Gastrocnemius medialis (tissue), 4 donors: ENCODE measurements around the gene ALDH4A1.

Source experiments
- POLR2A ChIP-seq, 2 donors: fragments of 450-650 bp; IDR thresholded peaks; one replicate each; pipeline ENCODE4 v1.6.1; 2017; ENCODE audit warnings: antibody characterized with exemption in 2 of 2, mild to moderate bottlenecking in 2 of 2, moderate library complexity in 2 of 2
- TF ChIP-seq, protein P1 (sequence below), 5 experiments: fragments of 450-650 bp in 3 of 5; fragments of 200-600 bp in 2 of 5; sonication (generic) in 2 of 5; IDR thresholded peaks in 4 of 5; conservative IDR thresholded peaks in 1 of 5; 1 replicate in 4 of 5; 2 replicates in 1 of 5; pipeline ENCODE4 v1.5.1; 2016 to 2019; ENCODE audit warnings: antibody characterized with exemption in 5 of 5, mild to moderate bottlenecking in 3 of 5, moderate library complexity in 3 of 5

DNA sequence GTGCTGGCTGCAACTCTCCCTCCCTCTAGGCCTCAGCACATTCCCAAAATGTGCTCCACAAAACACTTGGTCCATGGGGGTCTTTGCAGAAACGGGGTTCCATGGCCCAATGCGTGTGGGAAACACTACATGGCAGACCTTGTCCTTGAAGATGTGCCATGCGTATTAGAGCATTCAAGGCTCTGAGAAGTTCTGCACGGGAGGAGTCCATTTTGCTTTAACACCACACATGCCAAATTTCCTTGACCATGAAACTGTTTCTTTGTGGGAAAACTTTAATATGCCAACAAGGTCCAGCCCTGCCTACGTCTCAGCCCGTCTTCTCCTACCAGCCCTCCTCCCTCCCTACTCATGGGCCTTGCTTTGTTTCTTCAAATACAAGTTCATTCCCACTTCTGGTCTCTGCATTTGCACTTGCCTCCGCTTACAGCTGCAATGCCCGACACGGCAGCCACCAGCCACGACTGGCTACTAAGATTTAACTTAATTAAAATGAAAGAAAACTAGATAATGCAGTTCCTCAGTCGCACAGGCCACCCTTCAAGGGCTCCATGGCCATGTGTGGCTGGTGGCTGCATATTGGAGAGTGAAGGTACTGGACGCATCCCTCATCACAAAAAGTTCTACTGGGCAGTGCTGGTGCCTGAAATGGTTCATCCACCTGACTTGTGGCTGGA, 23.7 kb downstream of the ALDH4A1 start:
- TF ChIP-seq, protein P1, sequence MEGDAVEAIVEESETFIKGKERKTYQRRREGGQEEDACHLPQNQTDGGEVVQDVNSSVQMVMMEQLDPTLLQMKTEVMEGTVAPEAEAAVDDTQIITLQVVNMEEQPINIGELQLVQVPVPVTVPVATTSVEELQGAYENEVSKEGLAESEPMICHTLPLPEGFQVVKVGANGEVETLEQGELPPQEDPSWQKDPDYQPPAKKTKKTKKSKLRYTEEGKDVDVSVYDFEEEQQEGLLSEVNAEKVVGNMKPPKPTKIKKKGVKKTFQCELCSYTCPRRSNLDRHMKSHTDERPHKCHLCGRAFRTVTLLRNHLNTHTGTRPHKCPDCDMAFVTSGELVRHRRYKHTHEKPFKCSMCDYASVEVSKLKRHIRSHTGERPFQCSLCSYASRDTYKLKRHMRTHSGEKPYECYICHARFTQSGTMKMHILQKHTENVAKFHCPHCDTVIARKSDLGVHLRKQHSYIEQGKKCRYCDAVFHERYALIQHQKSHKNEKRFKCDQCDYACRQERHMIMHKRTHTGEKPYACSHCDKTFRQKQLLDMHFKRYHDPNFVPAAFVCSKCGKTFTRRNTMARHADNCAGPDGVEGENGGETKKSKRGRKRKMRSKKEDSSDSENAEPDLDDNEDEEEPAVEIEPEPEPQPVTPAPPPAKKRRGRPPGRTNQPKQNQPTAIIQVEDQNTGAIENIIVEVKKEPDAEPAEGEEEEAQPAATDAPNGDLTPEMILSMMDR (IDR thresholded peaks at IDR 0.05 in 4 of 5, conservative IDR thresholded peaks at IDR 0.05 in 1 of 5): no peak
- no peak for TF ChIP-seq POLR2A (IDR thresholded peaks at IDR 0.05)
